DOHH2 (cell line): ENCODE results near the gene ELOVL5.
"Not testable (repeated sequence)": the region's sequence is repeated elsewhere in the genome, so short reads cannot be mapped to it uniquely, and the experiment has no call there.

Source experiments
- H3F3A ChIP-seq: fragments of 200-600 bp; sonication (generic), shearing (Covaris generic); 2 replicates; pipeline ENCODE4 v1.6.0; 2016; ENCODE audit warnings: antibody characterized with exemption, mild to moderate bottlenecking; ENCODE audit not compliant: control insufficient read depth, insufficient read depth
- H3K27ac ChIP-seq: fragments of 200-600 bp; sonication (generic); 2 replicates; pipeline ENCODE4 v1.5.1; 2014; ENCODE audit warnings: low read depth, mild to moderate bottlenecking, low read length, moderate library complexity
- H3K27me3 ChIP-seq: fragments of 200-600 bp; sonication (generic); 2 replicates; pipeline ENCODE4 v1.6.1; 2014; ENCODE audit warnings: mild to moderate bottlenecking, low read length, mixed read lengths; ENCODE audit not compliant: control insufficient read depth
- H3K36me3 ChIP-seq: fragments of 200-600 bp; sonication (generic); 2 replicates; pipeline ENCODE4 v1.6.1; 2014; ENCODE audit warnings: mild to moderate bottlenecking, low read length, moderate library complexity, mixed read lengths; ENCODE audit not compliant: control insufficient read depth
- H3K4me1 ChIP-seq: fragments of 200-600 bp; sonication (generic); 2 replicates; pipeline ENCODE4 v1.6.1; 2014; ENCODE audit warnings: mild to moderate bottlenecking, low read length, mixed read lengths; ENCODE audit not compliant: control insufficient read depth
- H3K4me2 ChIP-seq: fragments of 200-600 bp; sonication (generic); 2 replicates; pipeline ENCODE4 v1.6.0; 2014; ENCODE audit warnings: mild to moderate bottlenecking, low read length, moderate library complexity
- H3K4me3 ChIP-seq: fragments of 200-600 bp; sonication (generic); 2 replicates; pipeline ENCODE4 v1.5.1; 2014; ENCODE audit warnings: mild to moderate bottlenecking, low read length, mixed read lengths
- H3K79me2 ChIP-seq: fragments of 200-600 bp; sonication (generic); 2 replicates; pipeline ENCODE4 v1.6.1; 2014; ENCODE audit warnings: mild to moderate bottlenecking, low read length, mixed read lengths; ENCODE audit not compliant: control insufficient read depth
- H3K9me2 ChIP-seq: fragments of 200-600 bp; sonication (generic); replicated peaks from 2 replicates; pipeline ENCODE4 v1.6.1; 2014; ENCODE audit warnings: mild to moderate bottlenecking, low read length, mixed read lengths; ENCODE audit not compliant: control insufficient read depth
- H3K9me3 ChIP-seq: fragments of 200-600 bp; sonication (generic); 2 replicates; pipeline ENCODE4 v1.6.1; 2014; ENCODE audit warnings: antibody characterized with exemption, low read length, mixed read lengths; ENCODE audit not compliant: control insufficient read depth, insufficient read depth
- H4K20me1 ChIP-seq: fragments of 200-600 bp; sonication (generic); 2 replicates; pipeline ENCODE4 v1.6.0; 2014; ENCODE audit warnings: low read depth, mild to moderate bottlenecking, antibody characterized with exemption, low read length, moderate library complexity; ENCODE audit not compliant: control insufficient read depth, insufficient read depth
- CTCF ChIP-seq: fragments of 200-600 bp; sonication (generic); IDR thresholded peaks from one replicate; pipeline ENCODE4 v1.5.1; 2014; ENCODE audit warnings: antibody characterized with exemption, mild to moderate bottlenecking, low read depth, low read length; ENCODE audit not compliant: poor library complexity, severe bottlenecking
- EZH2phosphoT487 ChIP-seq: fragments of 200-600 bp; sonication (generic); IDR thresholded peaks from 2 replicates; pipeline ENCODE4 v1.6.1; 2017; ENCODE audit warnings: borderline replicate concordance, mild to moderate bottlenecking, antibody characterized with exemption, low read length, moderate library complexity, mixed read lengths

ELOVL5 gene

GRCh38 chr6:53309059-53309900 is 39.5 kb downstream of the ELOVL5 start:
- Histone ChIP-seq H3K4me2 (peak overlapping the region; percentile 44), H3F3A (no peaks in the 10 kb centered on the region), H3K4me3 (peak overlapping the region; percentile 25), H3K9me2 (no peaks in the 10 kb centered on the region), H3K27ac (peak overlapping the region; percentile 46), H3K4me1 (peaks cover 73% of the 10 kb centered on the region), H4K20me1 (peaks cover 38% of the 10 kb centered on the region), H3K27me3 (no peaks in the 10 kb centered on the region), H3K36me3 (peaks cover 30% of the 10 kb centered on the region), H3K79me2 (peaks cover 81% of the 10 kb centered on the region), H3K9me3 (no peaks in the 10 kb centered on the region)
- TF ChIP-seq CTCF (no peak), EZH2phosphoT487 (no peak)

- H3K79me2 ChIP-seq: peaks cover 80% of the 10 kb centered on the region
- TF ChIP-seq EZH2phosphoT487 (no peak), CTCF (no peak)
- H3K27ac ChIP-seq: no peak overlapping the region
- H3K4me3 ChIP-seq: no peak overlapping the region
- peaks cover 23% of the 10 kb centered on the region for H3K36me3 ChIP-seq
- no peaks in the 10 kb centered on the region for H3F3A ChIP-seq
- H3K4me2 ChIP-seq: no peak overlapping the region
- no peaks in the 10 kb centered on the region for H3K27me3 ChIP-seq
- no peaks in the 10 kb centered on the region for H3K9me3 ChIP-seq
- H4K20me1 ChIP-seq: peaks cover 37% of the 10 kb centered on the region
- H3K9me2 ChIP-seq: no peaks in the 10 kb centered on the region
- H3K4me1 ChIP-seq: peaks cover 49% of the 10 kb centered on the region
Observed at GRCh38 chr6:53306819-53307347, 41.9 kb downstream of the ELOVL5 start.

DNA sequence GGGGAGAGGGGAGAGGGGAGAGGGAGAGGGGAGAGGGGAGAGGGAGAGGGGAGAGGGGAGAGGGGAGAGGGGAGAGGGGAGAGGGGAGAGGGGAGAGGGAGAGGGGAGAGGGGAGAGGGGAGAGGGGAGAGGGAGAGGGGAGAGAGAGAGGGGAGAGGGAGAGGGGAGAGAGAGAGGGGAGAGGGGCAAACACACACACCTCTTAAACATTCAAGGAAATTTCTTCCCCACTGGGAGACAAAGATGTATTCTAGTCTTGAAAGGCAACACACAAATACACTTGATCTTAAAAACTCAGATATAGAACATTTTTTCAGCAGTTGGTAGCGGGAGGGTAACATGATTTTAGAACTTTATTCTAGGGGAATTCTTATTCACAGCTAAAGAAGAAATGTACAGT is 42.5 kb downstream of the ELOVL5 start:
- H3K9me2 ChIP-seq, H3F3A ChIP-seq, H3K4me3 ChIP-seq, H3K27me3 ChIP-seq, H3K27ac ChIP-seq, H3K9me3 ChIP-seq, H3K4me2 ChIP-seq: not testable (repeated sequence)
- peaks cover 20% of the 10 kb centered on the region for H3K36me3 ChIP-seq
- peaks cover 80% of the 10 kb centered on the region for H3K79me2 ChIP-seq
- peaks cover 39% of the 10 kb centered on the region; the same call in 1 of the 2 replicates for H4K20me1 ChIP-seq
- peaks cover 43% of the 10 kb centered on the region for H3K4me1 ChIP-seq

DNA sequence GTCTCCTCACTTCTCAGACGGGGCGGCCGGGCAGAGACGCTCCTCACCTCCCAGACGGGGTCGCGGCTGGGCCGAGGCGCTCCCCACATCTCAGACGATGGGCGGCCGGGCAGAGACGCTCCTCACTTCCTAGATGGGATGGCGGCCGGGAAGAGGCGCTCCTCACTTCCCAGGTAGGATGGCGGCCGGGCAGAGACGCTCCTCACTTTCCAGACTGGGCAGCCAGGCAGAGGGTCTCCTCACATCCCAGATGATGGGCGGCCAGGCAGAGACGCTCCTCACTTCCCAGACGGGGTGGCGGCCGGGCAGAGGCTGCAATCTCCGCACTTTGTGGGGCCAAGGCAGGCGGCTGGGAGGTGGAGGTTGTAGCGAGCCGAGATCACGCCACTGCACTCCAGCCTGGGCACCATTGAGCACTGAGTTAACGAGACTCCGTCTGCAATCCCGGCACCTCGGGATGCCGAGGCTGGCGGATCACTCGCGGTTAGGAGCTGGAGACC is 43.2 kb downstream of the ELOVL5 start:
- Histone ChIP-seq H4K20me1 (peaks cover 36% of the 10 kb centered on the region; the same call in 1 of the 2 replicates), H3K4me1 (peaks cover 36% of the 10 kb centered on the region), H3K79me2 (peaks cover 80% of the 10 kb centered on the region), H3K36me3 (peaks cover 15% of the 10 kb centered on the region)
- H3K4me3 ChIP-seq, H3F3A ChIP-seq, H3K27ac ChIP-seq, H3K27me3 ChIP-seq, H3K9me3 ChIP-seq, H3K9me2 ChIP-seq, H3K4me2 ChIP-seq: not testable (repeated sequence)

DNA sequence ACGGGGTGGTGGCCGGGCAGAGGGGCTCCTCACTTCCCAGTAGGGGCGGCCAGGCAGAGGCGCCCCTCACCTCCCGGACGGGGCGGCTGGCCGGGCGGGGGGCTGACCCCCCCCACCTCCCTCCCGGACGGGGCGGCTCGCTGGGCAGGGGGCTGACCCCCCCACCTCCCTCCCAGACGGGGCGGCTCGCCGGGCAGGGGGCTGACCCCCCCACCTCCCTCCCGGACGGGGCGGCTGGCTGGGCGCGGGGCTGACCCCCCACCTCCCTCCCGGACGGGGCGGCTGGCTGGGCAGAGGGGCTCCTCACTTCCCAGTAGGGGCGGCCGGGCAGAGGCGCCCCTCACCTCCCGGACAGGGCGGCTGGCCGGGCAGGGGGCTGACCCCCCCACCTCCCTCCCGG is 43.8 kb downstream of the ELOVL5 start:
- H3K9me3 ChIP-seq, H3K4me2 ChIP-seq, H3K36me3 ChIP-seq, H3K27me3 ChIP-seq, H3K4me3 ChIP-seq, H3K27ac ChIP-seq, H3K9me2 ChIP-seq, H3F3A ChIP-seq: not testable (repeated sequence)
- Histone ChIP-seq H3K79me2 (peaks cover 80% of the 10 kb centered on the region), H3K4me1 (peaks cover 30% of the 10 kb centered on the region), H4K20me1 (peaks cover 37% of the 10 kb centered on the region; the same call in 1 of the 2 replicates)
